Coronary artery (tissue), 2 donors: ENCODE measurements around the gene PARD3.

Source experiments
- DNase-seq: peaks from one replicate; pipeline ENCODE4 v3.0.0-alpha.2; 2017; ENCODE audit warnings: low spot score
- H3K27ac ChIP-seq, 2 donors: fragments of 200-600 bp; sonication (generic); one replicate each; pipeline ENCODE4 v1.5.1; 2016 to 2019
- H3K4me3 ChIP-seq: fragments of 200-600 bp; sonication (generic); 2 replicates; pipeline ENCODE4 v1.5.1; 2016; ENCODE audit warnings: mild to moderate bottlenecking, moderate library complexity
- CTCF ChIP-seq: fragments of 200-600 bp; sonication (generic); IDR thresholded peaks from one replicate; pipeline ENCODE4 v1.5.1; 2019; ENCODE audit warnings: antibody characterized with exemption

PARD3 gene

GRCh38 chr10:34420273-34420672, 394.8 kb downstream of the PARD3 start:
- no peak overlapping the region for H3K4me3 ChIP-seq
- TF ChIP-seq CTCF, result no peak
- H3K27ac ChIP-seq, result no peak overlapping the region
- no peak for DNase-seq

GRCh38 chr10:34415039-34415438, 400.1 kb downstream of the PARD3 start:
- H3K27ac ChIP-seq, result no peak overlapping the region
- H3K4me3 ChIP-seq, result no peak overlapping the region
- no peak for TF ChIP-seq CTCF
- no peak for DNase-seq

- H3K4me3 ChIP-seq, result no peak overlapping the region
- no peak overlapping the region for H3K27ac ChIP-seq
- no peak for TF ChIP-seq CTCF
- DNase-seq, result no peak
Observed at GRCh38 chr10:34413756-34414587, 401.1 kb downstream of the PARD3 start.

- Histone ChIP-seq H3K4me3 (no peak overlapping the region), H3K27ac (no peak overlapping the region)
- no peak for DNase-seq
- TF ChIP-seq CTCF, result no peak
Observed at GRCh38 chr10:34413214-34413613, 401.9 kb downstream of the PARD3 start.

- no peak for DNase-seq
- no peak for TF ChIP-seq CTCF
- H3K27ac ChIP-seq, result no peak overlapping the region
- H3K4me3 ChIP-seq, result no peak overlapping the region
Observed at GRCh38 chr10:34408956-34409355, 406.1 kb downstream of the PARD3 start.

GRCh38 chr10:34408381-34408780, 406.7 kb downstream of the PARD3 start:
- Histone ChIP-seq H3K27ac (no peak overlapping the region), H3K4me3 (no peak overlapping the region)
- DNase-seq, result no peak
- TF ChIP-seq CTCF, result no peak

- H3K4me3 ChIP-seq, result no peak overlapping the region
- no peak for TF ChIP-seq CTCF
- no peak for DNase-seq
- H3K27ac ChIP-seq, result no peak overlapping the region
Observed at GRCh38 chr10:34407324-34407805, 407.7 kb downstream of the PARD3 start.
